ENCODE data around the gene RET.

- TF ChIP-seq, protein P1, sequence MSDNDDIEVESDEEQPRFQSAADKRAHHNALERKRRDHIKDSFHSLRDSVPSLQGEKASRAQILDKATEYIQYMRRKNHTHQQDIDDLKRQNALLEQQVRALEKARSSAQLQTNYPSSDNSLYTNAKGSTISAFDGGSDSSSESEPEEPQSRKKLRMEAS (IDR thresholded peaks at IDR 0.05; ENCODE audit: low read depth, low read length) = no peak
- TF ChIP-seq CTCF (IDR thresholded peaks at IDR 0.05; ENCODE audit: low read depth, low read length) = no peak
Observed at GRCh38 chr10:43038783-43039623, 37.9 kb upstream of the RET start.

Measured in NB4 (cell line).